H1 (cell line): ENCODE results near the gene AOPEP. TPM values are rescaled to one million over a fixed set of nuclear protein-coding genes. Genes with fewer than 3 reads are reported as not detected.

Experiments used
- CBX5 ChIP-seq: fragments of 300-800, 300-1000 bp; sonication (generic); IDR thresholded peaks from 2 replicates; pipeline ENCODE4 v1.7.1; 2016; ENCODE audit warnings: antibody characterized with exemption, low read length, low read depth
- EZH2 ChIP-seq: fragments of 200-600 bp; sonication (generic); IDR thresholded peaks from 2 replicates; pipeline ENCODE4 v1.7.1; 2012; ENCODE audit warnings: low read depth, mild to moderate bottlenecking, moderate library complexity, low read length, inconsistent platforms; ENCODE audit not compliant: severe bottlenecking
- HDAC2 ChIP-seq, 2 experiments: fragments of 300-600 bp in 1 of 2; sonication (generic) in 1 of 2; IDR thresholded peaks; 2 replicates each; pipeline ENCODE4 v1.6.1; 2011 to 2012; ENCODE audit warnings: low read depth in 2 of 2, low read length in 2 of 2, mild to moderate bottlenecking in 2 of 2, moderate library complexity in 2 of 2, borderline replicate concordance in 1 of 2, inconsistent platforms in 1 of 2
- JUN ChIP-seq: IDR thresholded peaks from 2 replicates; pipeline ENCODE4 v1.6.1; 2011; ENCODE audit warnings: low read depth, mild to moderate bottlenecking, improper control_type of control experiment, low read length
- SP4 ChIP-seq: IDR thresholded peaks from 2 replicates; pipeline ENCODE4 v1.6.1; 2012; ENCODE audit warnings: low read length, inconsistent platforms
- TEAD4 ChIP-seq: IDR thresholded peaks from 2 replicates; pipeline ENCODE4 v1.6.1; 2012; ENCODE audit warnings: low read depth, low read length, inconsistent platforms, mixed read lengths
- polyA plus RNA-seq, 7 experiments: library from polyadenylated mRNA; depleted of rRNA in 3 of 7; stranded (reverse) in 5 of 7; unstranded in 2 of 7; fragments of >200 nt in 5 of 7; fragments of 200-250 nt in 2 of 7; gene quantifications; 1 replicate in 5 of 7; 2 replicates in 1 of 7; 4 replicates in 1 of 7; pipeline versions ENCODE4 v1.2.1 to v1.2.3, GENCODE V29; 2011 to 2013; ENCODE audit warnings: missing spikeins in 2 of 7, mixed read lengths in 2 of 7
- total RNA-seq: library from RNA; stranded (reverse); fragmentation: NEBNext Ultra II Directional; extraction: Animal tissue kit (Norgen Biotek cat#: 25700); gene quantifications from 2 replicates; pipeline ENCODE4 v1.2.1, GENCODE V29; 2021
- TF ChIP-seq, protein P1 (sequence below): IDR thresholded peaks from 2 replicates; pipeline ENCODE4 v1.6.1; 2011; ENCODE audit warnings: low read depth, mild to moderate bottlenecking, low read length; ENCODE audit not compliant: insufficient read depth
- TF ChIP-seq, protein P2 (sequence below): IDR thresholded peaks from 2 replicates; pipeline ENCODE4 v1.6.1; 2012; ENCODE audit warnings: inconsistent platforms

AOPEP gene
- total and polyA plus RNA-seq, 2 of the 8 experiments (the other 6 are each of a cell fraction or from before 2014, with no cell fraction given) = 6.1 to 14.3 TPM

DNA sequence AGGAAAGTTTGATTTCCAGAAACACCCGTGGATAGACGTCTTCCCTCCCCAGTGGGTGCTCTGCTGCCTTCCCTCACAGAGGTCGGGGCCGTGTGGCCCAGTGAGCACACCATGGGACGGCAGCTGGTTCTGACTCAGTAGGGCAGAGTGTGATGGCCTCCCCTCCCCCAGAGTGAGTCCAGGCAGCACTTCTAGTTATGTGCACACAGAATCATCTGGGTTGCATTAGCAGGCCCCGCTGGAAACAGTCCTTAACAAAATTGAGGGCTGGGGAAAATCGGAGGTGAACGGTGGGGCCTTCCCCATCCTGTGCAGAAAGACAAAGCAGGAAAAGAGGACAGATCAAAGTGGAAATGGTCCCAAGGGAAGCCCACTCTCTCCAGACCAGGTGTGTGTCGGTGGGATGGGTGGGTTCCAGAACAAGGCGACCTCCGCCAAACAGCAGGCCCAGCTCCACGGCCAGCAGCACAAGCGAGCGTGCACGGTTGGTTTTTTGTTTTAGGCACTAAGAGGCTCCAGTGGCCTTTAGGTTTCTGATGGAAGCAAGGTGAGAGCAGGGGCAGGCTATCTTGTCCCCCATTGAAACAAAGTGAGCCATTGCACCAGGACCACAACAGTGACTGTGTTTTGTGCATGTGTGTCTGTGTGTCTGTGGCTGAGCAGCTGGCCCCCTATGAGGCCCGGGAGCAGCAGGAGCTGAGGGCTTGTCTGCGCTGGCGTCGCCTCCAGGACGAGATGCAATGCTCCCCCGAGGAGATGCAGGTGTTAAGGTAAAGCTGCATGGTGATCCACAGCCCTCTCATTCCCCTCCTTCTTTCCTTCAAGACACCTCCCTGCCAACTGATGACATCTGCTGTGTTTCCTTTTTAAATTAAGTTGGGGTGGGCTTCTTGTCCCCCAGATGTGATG lies 201.5 kb downstream of the AOPEP start (continued):
- TF ChIP-seq, protein P1, sequence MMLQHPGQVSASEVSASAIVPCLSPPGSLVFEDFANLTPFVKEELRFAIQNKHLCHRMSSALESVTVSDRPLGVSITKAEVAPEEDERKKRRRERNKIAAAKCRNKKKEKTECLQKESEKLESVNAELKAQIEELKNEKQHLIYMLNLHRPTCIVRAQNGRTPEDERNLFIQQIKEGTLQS = no peak
- TF ChIP-seq HDAC2 (IDR thresholded peaks at IDR 0.05; ENCODE audit: borderline replicate concordance in 1 of 2, low read depth in 2 of 2, low read length in 2 of 2) (no peak), EZH2 (no peak), SP4 (no peak), JUN (no peak), CBX5 (no peak), TEAD4 (no peak)
- TF ChIP-seq, protein P2, sequence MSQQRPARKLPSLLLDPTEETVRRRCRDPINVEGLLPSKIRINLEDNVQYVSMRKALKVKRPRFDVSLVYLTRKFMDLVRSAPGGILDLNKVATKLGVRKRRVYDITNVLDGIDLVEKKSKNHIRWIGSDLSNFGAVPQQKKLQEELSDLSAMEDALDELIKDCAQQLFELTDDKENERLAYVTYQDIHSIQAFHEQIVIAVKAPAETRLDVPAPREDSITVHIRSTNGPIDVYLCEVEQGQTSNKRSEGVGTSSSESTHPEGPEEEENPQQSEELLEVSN = no peak
